ENCODE measurements around the gene PIGN. TPM values are rescaled to one million over a fixed set of nuclear protein-coding genes. Genes with fewer than 3 reads are reported as not detected.

PIGN gene
- total RNA-seq, 5 donors from 2014 or later (not counting 1 experiment from before 2014, with no cell fraction given) = 19.5 to 24.0 (median 21.8) TPM

DNA sequence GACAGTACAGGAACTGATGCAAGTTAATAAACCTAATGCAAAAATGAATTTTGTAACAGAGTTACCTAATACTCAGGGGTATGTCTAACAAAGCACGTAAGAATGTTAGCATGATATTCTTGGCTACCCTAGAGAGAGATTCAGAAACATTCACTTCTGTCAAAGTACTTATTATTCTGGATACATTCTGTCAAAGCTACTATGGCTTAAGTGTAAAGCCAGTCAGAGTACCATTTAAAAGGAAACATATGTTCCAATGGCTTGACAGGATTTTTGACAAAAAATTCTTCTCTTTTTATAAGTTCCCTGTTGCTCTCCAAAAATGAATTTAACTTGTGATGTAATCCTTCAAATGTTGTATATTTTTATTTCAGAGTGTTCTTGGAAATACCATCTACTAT is 85.5 kb downstream of the PIGN start:
- no peaks in the 10 kb centered on the region for H3K27me3 Mint-ChIP-seq
- no peaks in the 10 kb centered on the region for H3K27me3 ChIP-seq (replicated peaks in 1 of 2; ENCODE audit: control insufficient read depth in 2 of 2, extremely low read depth in 1 of 2, insufficient read depth in 2 of 2, low read length in 1 of 2)
- H3K4me3 ChIP-seq (ENCODE audit: control insufficient read depth in 1 of 2, extremely low read depth in 1 of 2, low read length in 1 of 2) = no peak overlapping the region
- POLR2A ChIA-PET = no interaction called here
- CTCF ChIA-PET = no interaction called here
- no peak for DNase-seq
- H3K36me3 Mint-ChIP-seq = peaks cover 63% of the 10 kb centered on the region
- no peak overlapping the region for H3K27ac ChIP-seq (ENCODE audit: low read length)
- 80% methylated on average over 1 of the region's 1 CpG for WGBS (ENCODE audit: insufficient coverage)
- H3K4me1 ChIP-seq (ENCODE audit: control insufficient read depth in 1 of 2, extremely low read depth in 1 of 2, insufficient read depth in 2 of 2, low read length in 2 of 2) = peaks cover 0 to 4% of the 10 kb centered on the region in 2 experiments
- ATAC-seq (replicated peaks in 1 of 4) = no peak
- H3K36me3 ChIP-seq (ENCODE audit: control insufficient read depth in 2 of 2, extremely low read depth in 1 of 2, insufficient read depth in 1 of 2, low read length in 1 of 2) = peaks cover 0 to 5% of the 10 kb centered on the region in 2 donors
- no peaks in the 10 kb centered on the region for H3K9me3 ChIP-seq
- no peak overlapping the region for H3K4me3 Mint-ChIP-seq
- no peak overlapping the region for H3K27ac Mint-ChIP-seq
- peaks cover 0 to 4% (median 0%) of the 10 kb centered on the region in 3 donors for H3K9me3 Mint-ChIP-seq
- H3K4me1 Mint-ChIP-seq = peaks cover 0 to 11% (median 11%) of the 10 kb centered on the region in 3 donors

DNA sequence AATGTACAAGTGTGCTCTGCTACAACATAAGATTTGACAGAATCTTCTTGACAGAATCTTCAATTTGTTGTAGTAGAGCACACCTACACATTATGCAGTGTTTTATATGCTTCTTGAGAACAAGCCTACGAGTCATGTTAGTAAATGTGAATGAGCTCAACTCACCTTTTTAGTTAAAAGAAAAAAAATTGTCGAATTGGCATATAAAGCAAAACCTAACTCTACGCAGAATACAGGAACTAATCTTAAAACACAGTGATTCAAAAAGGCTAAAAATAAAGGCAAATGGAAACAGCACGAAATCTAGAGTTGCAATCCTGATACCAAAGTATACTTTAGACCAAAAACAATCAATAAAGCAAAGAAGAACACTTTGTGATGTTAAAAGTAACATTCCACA is 87.9 kb downstream of the PIGN start:
- Histone ChIP-seq H3K4me1 (ENCODE audit: control insufficient read depth in 1 of 2, extremely low read depth in 1 of 2, insufficient read depth in 2 of 2, low read length in 2 of 2) (peaks cover 0 to 4% of the 10 kb centered on the region in 2 experiments), H3K4me3 (ENCODE audit: control insufficient read depth in 1 of 2, extremely low read depth in 1 of 2, low read length in 1 of 2) (no peak overlapping the region), H3K9me3 (no peaks in the 10 kb centered on the region), H3K36me3 (ENCODE audit: control insufficient read depth in 2 of 2, extremely low read depth in 1 of 2, insufficient read depth in 1 of 2, low read length in 1 of 2) (peaks cover 0 to 4% of the 10 kb centered on the region in 2 donors), H3K27ac (ENCODE audit: low read length) (no peak overlapping the region), H3K27me3 (replicated peaks in 1 of 2; ENCODE audit: control insufficient read depth in 2 of 2, extremely low read depth in 1 of 2, insufficient read depth in 2 of 2, low read length in 1 of 2) (no peaks in the 10 kb centered on the region)
- ChIA-PET CTCF (interaction anchor here in 1 of 2 donors (0.6 kb wide), 1 partner anchor 1289 kb away, joined by 3 read pairs; no protein-coding TSS in a partner anchor), POLR2A (interaction anchor here in 1 of 2 donors (0.6 kb wide), 1 partner anchor 11 kb away, joined by 3 read pairs; no protein-coding TSS in a partner anchor)
- Mint-ChIP-seq H3K27ac (no peak overlapping the region), H3K9me3 (peaks cover 0 to 4% (median 0%) of the 10 kb centered on the region in 3 donors), H3K36me3 (peaks cover 58% of the 10 kb centered on the region), H3K4me1 (peaks cover 0 to 11% (median 11%) of the 10 kb centered on the region in 3 donors), H3K27me3 (no peaks in the 10 kb centered on the region), H3K4me3 (no peak overlapping the region)
- DNase-seq (no peak), ATAC-seq (replicated peaks in 1 of 4) (no peak)
- no CpG with 5 or more reads among the region's 4 CpGs for WGBS (ENCODE audit: insufficient coverage)

- WGBS (ENCODE audit: insufficient coverage) = no CpG with 5 or more reads among the region's 4 CpGs
- ChIA-PET CTCF (no interaction called here), POLR2A (no interaction called here)
- peaks cover 0 to 4% of the 10 kb centered on the region in 2 experiments for H3K4me1 ChIP-seq (ENCODE audit: control insufficient read depth in 1 of 2, extremely low read depth in 1 of 2, insufficient read depth in 2 of 2, low read length in 2 of 2)
- no peak overlapping the region for H3K4me3 ChIP-seq (ENCODE audit: control insufficient read depth in 1 of 2, extremely low read depth in 1 of 2, low read length in 1 of 2)
- Mint-ChIP-seq H3K27ac (no peak overlapping the region), H3K27me3 (no peaks in the 10 kb centered on the region), H3K4me3 (no peak overlapping the region), H3K4me1 (peaks cover 0 to 11% (median 11%) of the 10 kb centered on the region in 3 donors), H3K9me3 (peaks cover 0 to 4% (median 0%) of the 10 kb centered on the region in 3 donors), H3K36me3 (peaks cover 51% of the 10 kb centered on the region)
- H3K36me3 ChIP-seq (ENCODE audit: control insufficient read depth in 2 of 2, extremely low read depth in 1 of 2, insufficient read depth in 1 of 2, low read length in 1 of 2) = peaks cover 0 to 4% of the 10 kb centered on the region in 2 donors
- DNase-seq (no peak), ATAC-seq (replicated peaks in 1 of 4) (no peak)
- no peaks in the 10 kb centered on the region for H3K27me3 ChIP-seq (replicated peaks in 1 of 2; ENCODE audit: control insufficient read depth in 2 of 2, extremely low read depth in 1 of 2, insufficient read depth in 2 of 2, low read length in 1 of 2)
- no peak overlapping the region for H3K27ac ChIP-seq (ENCODE audit: low read length)
- H3K9me3 ChIP-seq = no peaks in the 10 kb centered on the region
Measured at GRCh38 chr18:62097698-62098097, 89.2 kb downstream of the PIGN start.

GRCh38 chr18:62091487-62092120 is 95.3 kb downstream of the PIGN start:
- H3K27me3 ChIP-seq (replicated peaks in 1 of 2; ENCODE audit: control insufficient read depth in 2 of 2, extremely low read depth in 1 of 2, insufficient read depth in 2 of 2, low read length in 1 of 2) = no peaks in the 10 kb centered on the region
- peaks cover 7 to 20% of the 10 kb centered on the region in 2 experiments for H3K4me1 ChIP-seq (ENCODE audit: control insufficient read depth in 1 of 2, extremely low read depth in 1 of 2, insufficient read depth in 2 of 2, low read length in 2 of 2)
- Mint-ChIP-seq H3K4me1 (peaks cover 22 to 30% (median 25%) of the 10 kb centered on the region in 3 donors), H3K27ac (no peak overlapping the region), H3K36me3 (peaks cover 34% of the 10 kb centered on the region), H3K9me3 (no peaks in the 10 kb centered on the region), H3K4me3 (no peak overlapping the region), H3K27me3 (no peaks in the 10 kb centered on the region)
- ChIA-PET POLR2A (no interaction called here), CTCF (no interaction called here)
- peaks cover 0 to 2% of the 10 kb centered on the region in 2 donors for H3K36me3 ChIP-seq (ENCODE audit: control insufficient read depth in 2 of 2, extremely low read depth in 1 of 2, insufficient read depth in 1 of 2, low read length in 1 of 2)
- H3K4me3 ChIP-seq (ENCODE audit: control insufficient read depth in 1 of 2, extremely low read depth in 1 of 2, low read length in 1 of 2) = no peak overlapping the region
- DNase-seq (no peak), ATAC-seq (replicated peaks in 1 of 4) (no peak)
- no peaks in the 10 kb centered on the region for H3K9me3 ChIP-seq
- H3K27ac ChIP-seq (ENCODE audit: low read length) = no peak overlapping the region
- WGBS (ENCODE audit: insufficient coverage) = no CpG with 5 or more reads among the region's 5 CpGs

GRCh38 chr18:62089174-62089573 is 97.7 kb downstream of the PIGN start:
- Histone ChIP-seq H3K4me3 (ENCODE audit: control insufficient read depth in 1 of 2, extremely low read depth in 1 of 2, low read length in 1 of 2) (no peak overlapping the region), H3K4me1 (ENCODE audit: control insufficient read depth in 1 of 2, extremely low read depth in 1 of 2, insufficient read depth in 2 of 2, low read length in 2 of 2) (peaks cover 7 to 23% of the 10 kb centered on the region in 2 experiments), H3K36me3 (ENCODE audit: control insufficient read depth in 2 of 2, extremely low read depth in 1 of 2, insufficient read depth in 1 of 2, low read length in 1 of 2) (peaks cover 0 to 2% of the 10 kb centered on the region in 2 donors), H3K27me3 (replicated peaks in 1 of 2; ENCODE audit: control insufficient read depth in 2 of 2, extremely low read depth in 1 of 2, insufficient read depth in 2 of 2, low read length in 1 of 2) (no peaks in the 10 kb centered on the region), H3K9me3 (no peaks in the 10 kb centered on the region), H3K27ac (ENCODE audit: low read length) (no peak overlapping the region)
- peaks cover 44% of the 10 kb centered on the region for H3K36me3 Mint-ChIP-seq
- CTCF ChIA-PET = no interaction called here
- POLR2A ChIA-PET = no interaction called here
- no peaks in the 10 kb centered on the region for H3K9me3 Mint-ChIP-seq
- H3K27ac Mint-ChIP-seq = no peak overlapping the region
- H3K4me3 Mint-ChIP-seq = no peak overlapping the region
- no peaks in the 10 kb centered on the region for H3K27me3 Mint-ChIP-seq
- no peak for ATAC-seq (replicated peaks in 1 of 4)
- peaks cover 23 to 42% (median 26%) of the 10 kb centered on the region in 3 donors for H3K4me1 Mint-ChIP-seq
- DNase-seq = no peak

- no CpG with 5 or more reads among the region's 2 CpGs for WGBS (ENCODE audit: insufficient coverage)
- Mint-ChIP-seq H3K27me3 (no peaks in the 10 kb centered on the region), H3K9me3 (no peaks in the 10 kb centered on the region), H3K4me3 (peak overlapping the region in 1 of 3 donors; percentile 2), H3K4me1 (peaks cover 23 to 42% (median 26%) of the 10 kb centered on the region in 3 donors), H3K36me3 (peaks cover 48% of the 10 kb centered on the region), H3K27ac (no peak overlapping the region)
- H3K4me1 ChIP-seq (ENCODE audit: control insufficient read depth in 1 of 2, extremely low read depth in 1 of 2, insufficient read depth in 2 of 2, low read length in 2 of 2) = peaks cover 7 to 23% of the 10 kb centered on the region in 2 experiments
- ChIA-PET CTCF (interaction anchor here in 1 of 2 donors (0.5 kb wide), 1 partner anchor 1859 kb away, joined by 3 read pairs; no protein-coding TSS in a partner anchor), POLR2A (interaction anchor here in 1 of 2 donors (0.6 kb wide), 1 partner anchor 10 kb away, joined by 3 read pairs; no protein-coding TSS in a partner anchor)
- DNase-seq (peak in 1 of 35 experiments; percentile 55), ATAC-seq (replicated peaks in 1 of 4) (peak; percentile 48 to 98 (median 77))
- no peaks in the 10 kb centered on the region for H3K27me3 ChIP-seq (replicated peaks in 1 of 2; ENCODE audit: control insufficient read depth in 2 of 2, extremely low read depth in 1 of 2, insufficient read depth in 2 of 2, low read length in 1 of 2)
- H3K36me3 ChIP-seq (ENCODE audit: control insufficient read depth in 2 of 2, extremely low read depth in 1 of 2, insufficient read depth in 1 of 2, low read length in 1 of 2) = peaks cover 0 to 2% of the 10 kb centered on the region in 2 donors
- no peak overlapping the region for H3K4me3 ChIP-seq (ENCODE audit: control insufficient read depth in 1 of 2, extremely low read depth in 1 of 2, low read length in 1 of 2)
- no peaks in the 10 kb centered on the region for H3K9me3 ChIP-seq
- no peak overlapping the region for H3K27ac ChIP-seq (ENCODE audit: low read length)
Measured at GRCh38 chr18:62088156-62088555, 98.7 kb downstream of the PIGN start.

Measured in T-cell (primary cell).